ENCODE data around the gene UBA1.

GRCh38 chrX:47223476-47224250, 30.0 kb downstream of the UBA1 start:
- TF ChIP-seq POLR2A (IDR thresholded peaks at IDR 0.05), result no peak
- TF ChIP-seq CTCF (IDR thresholded peaks at IDR 0.05), result no peak
